NCI-H446 treated with DMSO at 0.1 percent for 48 hours (cell line): ENCODE measurements around the gene FSCN2.
"Not testable (repeated sequence)": the region's sequence is repeated elsewhere in the genome, so short reads cannot be mapped to it uniquely, and the experiment has no call there.

ENCODE experiments used
- DNase-seq: peaks from one replicate; lab custom pipeline; 2025; lab: John Stamatoyannopoulos, UW

Gene FSCN2

DNA sequence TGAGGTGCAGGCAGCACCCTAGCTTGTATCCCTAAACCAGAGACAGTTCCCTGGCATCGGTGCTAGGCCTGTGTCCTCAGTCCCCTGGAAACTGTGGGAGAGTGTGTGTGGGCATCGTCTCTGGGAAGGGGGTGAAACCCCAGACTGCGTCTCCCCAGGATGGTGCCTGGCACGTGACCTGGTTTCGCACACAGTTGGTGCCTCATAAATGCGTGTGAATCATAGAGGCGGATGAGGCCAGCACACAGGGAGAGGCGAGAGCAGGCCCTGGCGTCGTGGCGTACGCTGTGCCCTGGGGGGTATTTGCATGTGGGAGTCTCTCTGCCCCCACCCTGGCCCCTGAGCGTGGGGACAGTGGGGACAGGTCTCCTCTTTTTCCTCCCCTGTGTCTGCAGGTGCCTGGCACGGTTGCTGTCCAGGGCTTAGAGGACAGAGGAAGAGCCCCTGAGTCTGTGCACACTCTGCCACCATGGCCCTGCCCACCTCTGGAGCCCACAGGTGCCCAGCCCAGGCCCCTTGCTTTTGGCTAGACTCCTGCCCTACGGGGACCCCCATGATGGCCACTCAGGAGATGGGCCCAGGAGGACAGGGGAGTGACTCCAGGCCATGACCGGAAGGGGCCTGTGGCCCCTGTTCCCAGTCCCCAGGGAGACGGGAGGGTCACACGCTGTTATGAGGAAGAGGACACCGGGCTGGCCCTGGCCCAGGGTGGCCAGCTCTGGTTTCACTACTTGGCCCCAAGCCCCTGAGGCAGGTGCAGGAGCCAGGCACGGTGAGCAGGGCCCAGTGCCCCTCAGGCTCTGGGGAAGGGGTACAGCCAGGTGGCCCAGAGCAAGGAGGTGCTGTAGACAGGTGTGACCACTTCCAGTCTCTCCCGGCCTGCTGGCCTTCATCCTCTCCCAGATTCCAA is 1.3 kb upstream of the FSCN2 start:
- no peak for DNase-seq

DNA sequence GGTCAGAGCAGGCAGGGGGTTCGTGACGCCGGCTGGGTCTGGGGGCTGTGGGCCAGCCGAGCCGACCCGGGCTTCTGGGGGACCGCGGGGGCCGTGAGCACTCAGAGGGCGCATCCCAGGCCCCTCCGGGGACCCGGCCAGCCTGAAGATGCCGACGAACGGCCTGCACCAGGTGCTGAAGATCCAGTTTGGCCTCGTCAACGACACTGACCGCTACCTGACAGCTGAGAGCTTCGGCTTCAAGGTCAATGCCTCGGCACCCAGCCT is 140 bp downstream of the FSCN2 start:
- no peak for DNase-seq

DNA sequence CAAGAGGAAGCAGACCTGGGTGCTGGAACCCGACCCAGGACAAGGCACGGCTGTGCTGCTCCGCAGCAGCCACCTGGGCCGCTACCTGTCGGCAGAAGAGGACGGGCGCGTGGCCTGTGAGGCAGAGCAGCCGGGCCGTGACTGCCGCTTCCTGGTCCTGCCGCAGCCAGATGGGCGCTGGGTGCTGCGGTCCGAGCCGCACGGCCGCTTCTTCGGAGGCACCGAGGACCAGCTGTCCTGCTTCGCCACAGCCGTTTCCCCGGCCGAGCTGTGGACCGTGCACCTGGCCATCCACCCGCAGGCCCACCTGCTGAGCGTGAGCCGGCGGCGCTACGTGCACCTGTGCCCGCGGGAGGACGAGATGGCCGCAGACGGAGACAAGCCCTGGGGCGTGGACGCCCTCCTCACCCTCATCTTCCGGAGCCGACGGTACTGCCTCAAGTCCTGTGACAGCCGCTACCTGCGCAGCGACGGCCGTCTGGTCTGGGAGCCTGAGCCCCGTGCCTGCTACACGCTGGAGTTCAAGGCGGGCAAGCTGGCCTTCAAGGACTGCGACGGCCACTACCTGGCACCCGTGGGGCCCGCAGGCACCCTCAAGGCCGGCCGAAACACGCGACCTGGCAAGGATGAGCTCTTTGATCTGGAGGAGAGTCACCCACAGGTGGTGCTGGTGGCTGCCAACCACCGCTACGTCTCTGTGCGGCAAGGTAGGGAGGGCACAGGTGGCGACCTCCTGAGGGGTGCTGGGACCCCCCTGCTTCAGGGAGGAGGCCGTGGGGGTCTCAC is 667 bp downstream of the FSCN2 start:
- DNase-seq: no peak

DNA sequence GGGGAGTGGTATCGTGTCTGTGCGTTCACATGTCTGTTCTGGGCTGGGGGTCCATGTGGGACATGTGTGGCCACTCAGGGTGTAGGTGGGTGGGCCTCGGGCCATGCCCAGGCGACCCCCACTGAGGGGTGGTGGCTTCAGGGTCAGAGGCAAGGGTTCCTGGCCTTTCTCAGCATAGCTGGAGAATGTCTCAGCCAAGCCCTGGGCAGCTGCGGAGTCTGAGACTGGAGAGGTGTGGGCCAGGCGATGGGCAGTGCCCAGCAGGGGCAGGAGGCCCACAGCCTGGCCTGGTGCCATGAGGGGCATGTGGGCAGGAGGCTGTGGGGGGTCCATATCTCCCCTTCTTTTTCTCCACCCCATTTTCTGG is 1.2 kb downstream of the FSCN2 start:
- no peak for DNase-seq

DNA sequence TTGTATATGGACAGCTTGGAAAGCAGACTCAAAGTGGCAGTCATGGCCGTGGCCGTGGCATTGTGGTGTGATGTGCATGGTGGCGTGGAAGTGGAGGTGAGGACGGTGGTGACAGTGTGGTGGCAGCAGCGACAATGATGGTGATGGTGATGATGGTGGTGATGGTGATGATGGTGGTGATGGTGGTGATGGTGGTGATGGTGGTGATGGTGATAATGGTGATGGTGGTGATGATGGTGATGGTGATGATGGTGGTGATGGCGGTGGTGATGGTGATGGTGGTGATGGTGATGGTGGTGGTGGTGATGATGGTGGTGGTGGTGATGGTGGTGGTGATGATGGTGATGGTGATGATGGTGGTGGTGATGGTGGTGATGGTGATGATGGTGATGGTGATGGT is 2.8 kb downstream of the FSCN2 start:
- DNase-seq: not testable (repeated sequence)

DNA sequence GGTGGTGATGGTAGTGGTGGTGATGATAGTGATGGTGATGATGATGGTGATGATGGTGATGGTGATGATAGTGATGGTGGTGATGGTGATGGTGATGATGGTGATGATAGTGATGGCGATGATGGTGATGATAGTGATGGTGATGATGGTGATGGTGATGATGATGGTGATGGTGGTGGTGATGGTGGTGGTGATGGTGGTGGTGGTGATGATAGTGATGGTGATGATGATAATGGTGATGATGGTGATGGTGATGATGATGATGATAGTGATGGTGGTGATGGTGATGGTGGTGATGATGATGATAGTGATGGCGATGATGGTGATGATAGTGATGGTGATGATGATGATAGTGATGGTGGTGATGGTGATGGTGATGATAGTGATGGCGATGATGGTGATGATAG is 3.8 kb downstream of the FSCN2 start:
- not testable (repeated sequence) for DNase-seq

DNA sequence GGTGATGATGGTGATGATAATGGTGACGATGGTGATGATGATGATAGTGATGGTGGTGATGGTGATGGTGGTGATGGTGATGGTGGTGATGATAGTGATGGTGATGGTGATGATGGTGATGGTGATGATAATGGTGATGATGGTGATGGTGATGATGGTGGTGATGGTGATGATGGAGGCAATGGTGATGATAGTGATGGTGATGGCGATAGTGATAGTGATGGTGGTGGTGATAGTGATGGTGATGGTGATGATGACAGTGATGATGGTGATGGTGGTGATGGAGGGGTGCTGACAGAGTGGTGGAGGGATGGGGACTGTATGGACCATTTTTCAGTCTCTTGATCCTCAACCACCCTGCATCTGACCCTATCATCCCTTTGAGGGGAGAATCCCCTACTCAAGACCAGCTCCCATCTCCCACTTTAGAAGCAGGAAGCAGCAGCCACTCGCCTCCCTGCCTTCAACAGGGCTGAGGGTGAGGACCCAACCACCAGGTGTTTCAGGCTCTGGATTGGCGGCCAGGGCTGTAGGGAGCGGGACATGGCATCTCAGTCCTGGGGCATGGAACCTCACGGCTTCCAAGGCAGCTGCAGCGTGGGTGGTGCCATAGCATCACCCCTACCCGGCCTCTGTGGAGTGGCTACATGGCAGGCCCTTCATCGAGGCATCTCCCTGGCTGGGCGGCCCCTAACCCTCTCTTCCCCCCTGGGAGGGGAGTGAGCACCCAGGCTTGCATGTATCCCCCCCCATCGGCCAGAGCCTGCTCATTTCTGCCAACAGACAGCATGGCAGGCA is 4.5 kb downstream of the FSCN2 start:
- DNase-seq: no peak

DNA sequence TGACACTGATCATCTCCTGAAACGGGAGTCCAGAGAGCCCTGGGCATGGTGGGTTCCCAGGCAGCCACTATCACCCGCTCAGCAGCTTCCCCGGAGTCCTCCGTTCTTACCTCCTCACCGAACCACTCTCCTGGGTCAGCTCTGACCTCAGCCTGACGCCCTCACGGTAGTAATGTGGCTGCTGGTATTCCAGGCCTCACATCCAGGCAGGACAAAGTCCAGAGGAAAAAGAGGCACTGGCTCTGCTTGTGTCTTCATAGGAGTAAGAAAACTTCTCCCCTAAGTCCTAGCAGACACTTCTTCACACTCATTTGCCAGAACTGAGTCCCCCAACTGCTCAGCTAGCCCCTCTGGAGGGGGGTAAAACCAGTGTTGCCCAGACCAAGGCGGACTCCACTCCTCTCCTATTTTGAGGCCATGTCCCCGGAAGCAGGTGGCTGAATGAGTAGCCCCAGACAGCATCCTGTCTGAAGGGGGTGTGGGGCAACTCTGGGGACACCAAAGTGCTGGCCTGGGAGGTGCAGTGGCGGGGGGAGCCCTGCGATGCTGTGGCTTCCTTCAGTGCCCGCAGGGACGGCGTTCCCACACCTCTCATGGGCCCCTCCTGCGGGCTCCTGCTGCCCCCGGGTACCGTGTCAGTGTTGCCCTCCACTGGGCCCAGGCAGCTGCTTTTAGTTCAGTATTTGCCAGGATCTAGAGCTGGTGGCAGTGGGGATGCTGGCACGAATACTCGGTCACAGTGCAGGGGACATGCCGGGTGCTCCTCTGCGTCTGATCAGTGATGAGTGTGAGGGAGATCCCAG is 5.4 kb downstream of the FSCN2 start:
- DNase-seq: no peak

DNA sequence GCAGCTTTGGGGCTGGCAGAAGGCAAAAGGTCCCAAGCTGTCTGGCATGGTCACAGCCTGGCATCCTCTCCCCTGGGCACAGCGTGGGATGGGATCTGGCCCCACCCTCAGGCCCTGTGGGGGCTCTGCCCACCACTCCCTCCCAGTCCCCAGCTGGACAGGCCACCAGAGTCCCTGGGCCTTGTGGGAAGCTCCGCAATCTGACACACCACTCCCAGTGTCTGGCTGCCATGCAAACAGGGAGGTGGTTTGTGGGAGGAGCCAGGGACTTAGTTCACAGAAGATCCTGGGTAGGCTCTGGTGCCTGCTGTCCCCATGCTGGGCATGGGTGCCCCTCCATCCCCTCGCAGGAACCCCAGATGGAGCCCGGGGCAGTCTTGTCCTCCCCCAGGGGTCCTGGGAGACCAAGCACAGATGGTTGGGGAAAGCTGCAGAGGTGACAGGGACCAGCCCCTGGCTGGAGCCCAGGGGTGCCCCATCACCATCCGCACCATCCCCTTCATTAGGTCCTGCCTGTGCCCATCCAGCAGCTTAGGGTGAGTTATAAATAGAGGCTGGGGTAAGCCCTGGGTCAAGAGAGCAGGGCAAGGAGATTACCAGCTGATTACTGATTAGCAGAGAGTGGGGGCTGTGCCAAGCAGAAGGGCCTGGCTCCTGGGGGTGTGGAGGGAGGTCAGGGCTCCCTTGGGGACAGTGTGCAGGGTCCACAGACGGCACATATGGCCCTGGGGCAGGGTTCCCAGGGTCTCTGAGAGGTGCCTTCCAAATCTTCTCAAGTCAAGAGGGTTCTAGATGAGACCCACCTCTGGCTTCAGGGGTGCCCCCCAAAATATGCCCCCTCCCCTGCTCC is 6.2 kb downstream of the FSCN2 start:
- no peak for DNase-seq

DNA sequence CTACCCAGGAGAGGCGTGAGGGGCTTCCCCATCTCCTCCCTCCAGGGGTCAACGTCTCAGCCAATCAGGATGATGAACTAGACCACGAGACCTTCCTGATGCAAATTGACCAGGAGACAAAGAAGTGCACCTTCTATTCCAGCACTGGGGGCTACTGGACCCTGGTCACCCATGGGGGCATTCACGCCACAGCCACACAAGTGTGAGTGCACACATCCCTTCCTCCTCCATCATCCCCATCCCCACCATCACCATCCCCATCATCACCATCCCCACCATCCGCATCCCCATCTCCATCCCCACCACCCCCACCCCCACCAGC is 6.8 kb downstream of the FSCN2 start:
- no peak for DNase-seq

DNA sequence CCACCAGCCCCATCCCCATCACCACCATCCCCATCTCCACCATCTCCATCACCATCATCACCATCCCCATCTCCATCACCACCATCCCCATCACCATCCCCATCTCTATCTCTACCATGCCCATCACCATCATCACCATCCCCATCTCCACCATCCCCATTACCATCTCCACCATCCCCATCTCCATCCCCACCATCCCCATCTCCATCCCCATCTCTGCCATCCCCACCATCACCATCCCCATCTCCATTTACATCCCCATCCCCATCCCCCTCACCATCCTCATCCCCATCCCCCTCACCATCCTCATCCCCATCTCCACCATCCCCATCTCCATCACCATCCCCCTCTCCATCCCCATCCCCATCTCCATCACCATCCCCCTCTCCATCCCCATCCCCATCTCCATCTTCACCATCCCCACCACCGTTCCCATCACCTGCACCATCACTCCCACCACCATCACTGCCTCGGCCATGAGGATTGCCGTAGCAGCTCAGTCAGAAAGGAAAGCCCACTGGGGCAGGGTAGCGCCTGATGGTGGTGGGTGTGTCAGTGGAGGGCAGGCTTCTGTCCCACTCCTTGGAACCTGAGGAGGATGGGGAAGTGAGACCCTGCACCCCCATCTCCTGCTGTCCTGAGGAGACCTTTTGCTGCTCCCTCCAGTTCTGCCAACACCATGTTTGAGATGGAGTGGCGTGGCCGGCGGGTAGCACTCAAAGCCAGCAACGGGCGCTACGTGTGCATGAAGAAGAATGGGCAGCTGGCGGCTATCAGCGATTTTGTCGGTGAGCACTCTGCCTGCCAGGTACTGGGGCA is 7.5 kb downstream of the FSCN2 start:
- no peak for DNase-seq

DNA sequence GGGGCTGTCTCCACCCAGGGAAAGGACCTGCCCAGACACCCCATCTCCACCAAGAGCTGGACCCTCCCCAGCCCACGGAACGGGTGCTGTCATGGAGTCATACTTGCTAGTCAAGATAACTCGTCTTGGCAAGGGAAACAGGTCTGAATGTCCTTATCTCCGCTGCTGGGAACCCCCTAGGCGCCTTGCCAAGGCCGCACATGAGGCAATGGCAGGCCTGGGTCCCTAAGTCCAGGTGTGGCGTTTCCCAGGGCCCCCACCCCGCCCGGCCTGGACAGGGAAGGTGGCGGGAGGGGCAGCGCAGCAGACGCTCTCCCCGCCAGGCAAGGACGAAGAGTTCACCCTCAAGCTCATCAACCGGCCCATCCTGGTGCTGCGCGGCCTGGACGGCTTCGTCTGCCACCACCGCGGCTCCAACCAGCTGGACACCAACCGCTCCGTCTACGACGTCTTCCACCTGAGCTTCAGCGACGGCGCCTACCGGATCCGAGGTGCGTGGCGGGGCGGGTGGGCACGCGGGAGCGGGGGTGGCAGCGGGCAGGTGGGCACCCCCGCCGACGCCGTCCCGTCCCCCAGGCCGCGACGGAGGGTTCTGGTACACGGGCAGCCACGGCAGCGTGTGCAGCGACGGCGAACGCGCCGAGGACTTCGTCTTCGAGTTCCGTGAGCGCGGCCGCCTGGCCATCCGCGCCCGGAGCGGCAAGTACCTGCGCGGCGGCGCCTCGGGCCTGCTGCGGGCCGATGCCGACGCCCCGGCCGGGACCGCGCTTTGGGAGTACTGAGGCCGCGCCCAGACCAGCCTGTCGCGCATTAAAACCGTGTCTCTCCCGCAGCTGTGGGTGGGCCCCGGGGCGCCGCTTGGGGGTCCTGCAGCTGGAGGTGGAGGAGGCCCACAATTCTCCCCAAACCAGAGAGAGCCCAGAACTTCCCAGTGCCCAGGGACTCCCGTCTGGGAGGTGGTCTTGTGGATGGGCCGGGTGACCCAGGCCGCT is 8.4 kb downstream of the FSCN2 start:
- no peak for DNase-seq

DNA sequence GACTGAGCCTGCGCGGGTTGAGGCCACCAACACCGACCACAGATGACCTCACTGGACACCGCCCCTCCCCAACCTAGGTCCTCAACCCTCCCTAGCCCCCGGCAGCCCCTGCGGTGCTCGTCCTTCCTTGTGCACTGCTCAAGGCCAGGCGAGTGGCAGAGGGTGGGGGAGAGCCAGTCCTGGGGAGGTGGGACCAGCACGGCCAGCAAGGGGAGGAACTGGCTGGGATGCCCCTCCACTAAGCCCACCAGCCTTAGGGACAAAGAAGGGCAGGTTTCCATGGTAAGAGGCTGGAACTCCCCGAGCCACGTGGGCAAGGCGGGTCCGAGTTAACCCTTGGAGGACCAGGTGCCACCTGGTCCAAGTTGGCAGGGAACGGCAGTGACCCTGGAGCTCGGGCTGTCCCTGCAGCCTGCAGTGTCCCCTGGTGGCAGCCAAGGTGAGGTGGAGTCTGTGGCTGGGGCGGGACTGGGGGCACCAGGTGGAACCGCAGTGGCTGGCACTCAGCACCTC is 9.2 kb downstream of the FSCN2 start:
- DNase-seq: no peak

DNA sequence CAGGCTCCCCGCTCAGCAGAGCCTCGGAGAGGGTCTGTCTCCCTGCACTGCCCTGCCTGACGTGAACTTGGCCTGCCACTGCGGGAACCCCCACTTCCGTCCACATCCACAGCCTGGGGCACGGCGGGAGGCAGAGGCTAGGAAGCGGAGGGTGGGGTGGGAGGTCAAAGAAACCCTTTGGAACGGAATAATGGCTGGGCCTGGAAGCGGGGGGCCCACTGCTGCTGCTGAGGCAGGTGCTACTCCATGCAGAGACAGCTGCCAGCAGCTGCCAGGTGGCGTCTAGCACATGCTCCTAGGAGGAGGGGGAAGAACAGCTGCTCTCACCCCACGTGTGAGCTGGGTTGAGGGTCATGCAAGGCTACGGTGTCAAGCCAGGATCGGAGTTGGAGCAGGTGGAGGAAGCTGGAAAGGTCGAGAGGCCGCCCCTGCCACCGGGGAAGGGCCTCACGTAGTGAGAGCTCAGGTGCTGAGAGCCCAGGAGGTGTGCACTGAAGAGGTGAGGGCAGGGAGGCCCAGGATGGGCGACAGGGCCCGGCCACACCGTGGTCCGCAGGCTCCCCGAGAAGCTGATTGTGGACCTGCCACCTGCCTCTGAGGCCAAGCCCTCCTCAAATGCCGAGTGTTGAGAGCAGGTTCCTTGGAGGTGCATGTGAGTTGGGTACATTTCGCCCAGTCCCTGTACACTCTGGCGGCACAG is 9.8 kb downstream of the FSCN2 start:
- no peak for DNase-seq

DNA sequence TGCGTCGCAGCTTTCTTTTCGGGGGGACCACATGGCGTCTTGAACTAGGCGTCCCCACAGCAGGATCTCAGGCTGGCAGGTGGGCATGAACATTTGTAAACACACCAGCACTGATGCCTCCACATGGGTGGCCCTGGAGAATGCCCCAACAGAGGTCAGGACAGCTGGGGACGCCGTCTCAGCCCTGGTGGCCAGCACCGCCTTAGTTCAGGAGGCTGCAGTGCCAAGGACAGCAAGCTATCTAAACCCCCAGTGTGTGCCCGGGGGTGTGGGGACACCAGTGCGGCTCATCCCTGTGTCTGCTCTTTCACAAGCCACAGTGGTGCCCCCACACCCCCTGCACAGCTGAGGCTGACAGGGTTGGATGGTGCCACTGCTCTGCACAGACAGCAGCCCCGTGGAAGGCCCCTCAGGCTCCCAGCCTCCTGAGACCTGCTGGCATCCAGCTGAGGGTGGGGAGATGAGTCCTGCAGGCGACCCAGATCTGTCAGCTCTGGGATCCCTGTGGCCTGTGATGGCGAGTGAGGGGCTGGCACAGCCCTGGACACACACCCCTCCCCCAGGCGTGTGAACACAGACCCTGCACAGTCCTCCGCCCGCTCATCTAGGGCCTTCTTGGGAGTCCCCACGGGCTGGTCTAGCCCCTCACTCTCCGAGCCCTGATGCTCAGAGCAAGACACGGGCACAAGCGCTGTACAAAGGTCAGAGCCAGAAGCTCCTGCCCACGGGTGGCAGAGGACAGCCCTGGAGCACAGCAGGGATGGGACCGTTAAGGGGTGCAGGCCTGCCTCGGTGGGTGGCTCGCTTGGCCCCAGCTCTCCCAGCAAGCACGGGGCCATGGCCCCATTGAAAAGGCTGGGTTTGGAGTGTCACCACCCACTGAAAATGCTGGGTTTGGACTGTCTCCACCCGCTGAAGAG is 10.7 kb downstream of the FSCN2 start:
- DNase-seq: no peak

DNA sequence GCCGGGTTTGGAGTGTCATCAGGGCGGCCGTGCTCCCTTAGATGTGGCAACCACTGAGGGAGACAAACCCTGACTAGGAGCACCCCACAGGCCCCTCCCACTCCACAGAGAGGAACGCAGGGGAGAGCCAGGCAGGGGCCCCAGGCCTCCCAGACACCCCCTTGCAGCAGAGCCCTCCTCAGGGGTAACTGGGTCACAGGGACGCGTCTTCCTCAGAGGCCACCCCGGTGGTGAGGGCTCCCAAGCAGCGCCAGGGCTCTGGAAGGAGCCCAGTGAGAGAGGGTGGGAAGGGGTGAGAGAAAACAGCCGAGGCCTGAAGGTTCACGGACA is 11.4 kb downstream of the FSCN2 start:
- DNase-seq: no peak

DNA sequence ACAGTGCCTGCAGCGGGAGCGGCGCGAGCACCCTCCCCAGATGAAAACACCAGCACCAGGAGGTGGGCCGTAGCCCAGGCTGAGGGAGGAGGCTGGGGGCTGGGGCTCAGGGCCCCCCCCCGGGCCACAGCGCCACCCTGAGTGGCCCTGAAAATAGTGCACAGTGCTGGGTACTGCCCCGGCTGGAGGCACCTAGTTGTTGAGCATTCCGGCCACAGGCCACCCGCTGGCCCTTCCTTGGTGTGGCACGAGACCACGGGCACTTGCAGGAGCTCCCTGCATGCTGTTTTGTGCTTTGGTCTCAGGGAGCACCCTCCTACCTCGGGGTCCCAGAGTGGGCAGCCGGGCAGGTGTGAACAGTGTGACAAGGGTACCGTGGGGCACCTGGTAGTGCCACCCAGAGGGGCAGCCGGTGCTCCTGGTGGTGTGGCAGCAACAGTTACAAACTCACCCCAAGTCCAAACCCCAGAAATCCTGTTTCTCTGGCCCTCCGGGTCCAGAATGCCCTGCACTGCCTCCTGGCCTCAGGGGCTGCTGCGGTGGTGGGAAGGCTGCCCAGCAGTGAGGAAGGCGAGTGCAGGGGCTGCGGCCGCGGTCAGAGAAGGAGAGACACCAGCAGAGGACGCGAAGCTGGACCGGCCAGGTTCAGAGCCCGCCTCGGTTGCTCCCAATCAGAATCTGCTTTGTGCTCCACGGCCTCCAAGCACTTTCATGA is 11.9 kb downstream of the FSCN2 start:
- DNase-seq: no peak
